Astrocyte (in vitro differentiated cells and primary cell): ENCODE measurements around the gene RGPD3.
"Not testable (repeated sequence)": the region's sequence is repeated elsewhere in the genome, so short reads cannot be mapped to it uniquely, and the experiment has no call there.

Experiments
- CTCF ChIP-seq: IDR thresholded peaks from 2 replicates; pipeline ENCODE4 v1.5.1; 2011; ENCODE audit warnings: low read depth, mild to moderate bottlenecking, inconsistent platforms, low read length, moderate library complexity; ENCODE audit not compliant: insufficient read depth
- EZH2 ChIP-seq: IDR thresholded peaks from 2 replicates; pipeline ENCODE4 v1.6.1; 2012; ENCODE audit warnings: mild to moderate bottlenecking, low read length, inconsistent platforms; ENCODE audit not compliant: insufficient read depth

DNA sequence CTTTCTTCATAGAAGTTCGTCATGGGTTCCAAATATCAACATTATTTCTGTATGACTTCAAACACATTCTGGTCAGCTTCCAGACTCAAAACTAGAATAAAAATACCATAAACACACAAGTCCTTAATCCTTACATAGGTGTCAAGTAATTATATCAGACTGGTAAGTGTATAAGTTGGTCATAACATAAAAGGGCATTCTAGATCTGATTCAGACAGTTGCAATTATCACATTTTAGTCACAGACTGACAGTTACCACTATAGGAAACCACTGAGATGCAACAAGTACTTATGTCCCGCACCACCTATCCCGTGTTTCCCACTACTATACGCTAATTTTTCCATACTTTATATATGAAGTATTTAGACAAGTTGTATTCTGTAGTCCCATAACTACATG is 9.4 kb upstream of the RGPD3 start:
- TF ChIP-seq CTCF, EZH2: not testable (repeated sequence)
